ENCODE measurements around the gene WDR70.
"Not testable (repeated sequence)": the region's sequence is repeated elsewhere in the genome, so short reads cannot be mapped to it uniquely, and the experiment has no call there.

The WDR70 gene

DNA sequence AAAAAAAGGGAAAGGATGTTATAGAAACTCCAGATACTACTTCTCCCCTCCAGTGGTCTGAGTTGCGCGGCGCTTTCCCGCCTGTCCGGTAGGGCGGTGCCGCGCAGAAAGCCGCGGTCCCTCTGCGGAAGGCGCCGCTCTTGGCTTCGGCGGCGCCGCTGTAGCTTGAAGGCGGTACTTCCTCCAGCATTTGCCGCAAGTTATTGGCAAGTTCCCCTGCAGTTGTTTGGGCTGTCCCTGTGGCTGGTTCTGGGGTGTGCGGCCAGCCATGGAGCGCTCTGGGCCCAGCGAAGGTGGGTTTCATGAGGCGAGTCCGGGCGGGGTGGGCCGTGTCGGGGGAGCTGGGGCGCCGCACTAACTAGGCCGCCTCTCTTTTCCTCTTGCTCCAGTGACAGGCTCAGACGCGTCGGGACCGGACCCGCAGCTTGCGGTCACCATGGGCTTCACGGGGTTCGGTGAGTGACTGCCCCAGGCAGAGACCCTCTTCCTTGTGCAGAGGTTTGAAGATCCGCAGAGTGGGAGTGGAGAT is at the start of gene WDR70:
TSS of gene WDR70 (plus strand) at position 219 of the 529 bp plus-strand sequence. CDS start at position 269, 50 bp downstream.
- peak; percentile 72 for DNase-seq (ENCODE audit: low read depth, low spot score)

DNA sequence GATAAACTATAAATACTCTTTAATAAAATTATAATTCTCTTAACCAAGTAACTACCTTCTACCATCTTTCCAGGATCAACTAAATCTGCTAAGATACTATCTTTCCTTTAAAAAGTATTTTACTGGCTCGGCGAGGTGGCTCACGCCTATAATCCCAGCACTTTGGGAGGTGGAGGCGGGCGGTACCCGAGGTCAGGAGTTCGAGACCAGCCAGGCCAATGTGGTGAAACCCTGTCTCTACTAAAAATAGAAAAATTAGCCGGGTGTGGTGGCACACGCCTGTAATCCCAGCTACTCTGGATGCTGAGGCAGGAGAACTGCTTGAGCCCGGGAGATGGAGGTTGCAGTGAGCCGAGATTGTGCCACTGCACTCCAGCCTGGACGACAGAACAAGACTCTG is 44.4 kb upstream of the WDR70 start:
- not testable (repeated sequence) for DNase-seq (ENCODE audit: low read depth, low spot score)

DNA sequence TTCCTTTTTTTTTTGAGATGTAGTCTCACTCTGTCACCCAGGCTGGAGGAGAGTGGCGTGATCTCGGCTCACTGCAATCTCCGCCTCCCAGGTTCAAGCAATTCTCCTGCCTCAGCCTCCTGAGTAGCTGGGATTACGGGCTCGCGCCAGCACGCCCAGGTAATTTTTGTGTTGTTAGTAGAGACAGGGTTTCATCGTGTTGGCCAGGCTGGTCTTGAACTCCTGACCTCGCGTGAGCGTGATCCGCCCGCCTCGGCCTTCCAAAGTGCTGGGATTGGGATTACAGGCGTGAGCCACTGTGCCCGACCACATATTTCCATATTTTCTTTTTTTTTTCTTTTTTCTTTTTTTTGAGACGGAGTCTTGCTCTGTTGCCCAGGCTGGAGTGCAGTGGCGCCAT is 36.4 kb upstream of the WDR70 start:
- not testable (repeated sequence) for DNase-seq (ENCODE audit: low read depth, low spot score)

DNA sequence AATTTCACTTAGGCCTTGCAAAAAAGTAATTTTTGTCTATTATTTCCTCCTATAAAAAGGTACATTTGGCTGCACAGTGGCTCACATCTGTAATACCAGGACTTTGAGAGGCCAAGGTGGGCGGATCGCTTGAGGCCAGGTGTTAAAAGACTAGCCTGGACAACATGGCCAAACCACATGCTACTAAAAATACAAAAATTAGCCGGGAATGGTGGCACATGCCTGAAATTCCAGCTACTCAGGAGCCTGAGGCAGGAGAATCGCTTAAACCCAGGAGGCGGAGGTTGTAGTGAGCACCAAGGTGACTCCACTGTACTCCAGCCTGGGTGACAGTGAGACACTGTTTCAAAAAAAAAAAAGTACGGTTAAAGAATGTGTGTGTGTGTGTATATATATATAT is 24.0 kb upstream of the WDR70 start:
- no peak for DNase-seq (ENCODE audit: low read depth, low spot score)

DNA sequence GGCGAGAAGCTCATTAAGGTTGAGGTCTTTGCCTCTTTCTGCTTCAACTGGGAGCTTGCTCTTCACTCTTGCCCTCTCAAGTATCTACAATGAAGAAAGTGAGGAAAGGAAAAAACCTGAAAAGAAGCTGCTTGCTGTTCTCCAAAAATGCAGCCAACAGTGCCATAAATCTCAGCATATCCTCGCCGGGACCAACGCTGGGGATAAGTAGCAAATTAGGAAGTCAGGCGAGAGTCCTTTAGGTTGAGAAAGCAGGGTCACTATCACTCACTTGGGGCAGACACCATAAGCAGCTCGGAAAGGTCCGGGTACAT is 8.6 kb upstream of the WDR70 start:
- no peak for DNase-seq (ENCODE audit: low read depth, low spot score)

DNA sequence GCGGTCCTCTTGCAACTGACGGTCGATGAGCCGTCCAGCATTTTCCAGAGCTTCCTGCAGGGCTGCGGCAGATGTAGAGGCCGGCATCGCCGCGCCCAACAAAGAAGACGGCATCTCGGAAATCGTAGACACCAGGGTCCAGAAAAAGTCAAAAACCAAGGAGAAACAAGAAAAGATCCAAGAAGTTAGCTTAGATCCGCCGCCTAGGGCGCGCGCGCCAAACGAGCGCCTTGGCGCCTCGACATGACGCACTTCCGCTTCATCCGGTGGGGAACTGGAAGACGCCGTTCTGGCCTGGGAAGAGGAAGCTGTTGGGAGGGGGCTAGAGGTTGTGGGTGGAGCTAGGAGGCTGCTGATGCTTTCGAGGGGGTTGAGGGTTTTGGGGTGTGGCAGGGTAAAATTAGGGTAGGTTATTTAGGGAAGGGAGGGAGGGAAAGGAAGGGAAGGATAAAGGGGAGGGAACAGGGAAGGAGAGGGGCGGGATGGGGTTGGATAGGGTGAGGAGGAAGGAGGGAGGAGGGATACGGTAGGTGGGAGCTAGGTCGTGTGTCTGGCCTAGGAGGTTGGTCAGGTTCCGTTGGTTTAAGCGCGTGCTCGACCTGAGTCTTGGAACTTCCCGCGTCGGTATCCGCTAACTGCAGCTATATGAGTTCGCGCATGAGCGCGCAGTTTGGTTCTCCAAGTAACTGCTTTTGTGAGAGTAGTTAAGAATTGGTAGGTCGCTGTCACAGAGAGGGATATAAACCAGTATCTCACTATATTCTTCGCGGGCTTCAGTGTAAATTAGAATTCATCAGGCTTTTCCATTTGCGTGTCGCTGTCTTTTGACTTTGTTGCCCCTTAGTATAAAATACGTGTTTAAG is 8.0 kb upstream of the WDR70 start, which contains the start of gene NUP155:
TSS of gene NUP155 (minus strand) at position 243 of the 863 bp plus-strand sequence. CDS start at position 114, 129 bp downstream.
- DNase-seq (ENCODE audit: low read depth, low spot score), result peak; percentile 90

DNA sequence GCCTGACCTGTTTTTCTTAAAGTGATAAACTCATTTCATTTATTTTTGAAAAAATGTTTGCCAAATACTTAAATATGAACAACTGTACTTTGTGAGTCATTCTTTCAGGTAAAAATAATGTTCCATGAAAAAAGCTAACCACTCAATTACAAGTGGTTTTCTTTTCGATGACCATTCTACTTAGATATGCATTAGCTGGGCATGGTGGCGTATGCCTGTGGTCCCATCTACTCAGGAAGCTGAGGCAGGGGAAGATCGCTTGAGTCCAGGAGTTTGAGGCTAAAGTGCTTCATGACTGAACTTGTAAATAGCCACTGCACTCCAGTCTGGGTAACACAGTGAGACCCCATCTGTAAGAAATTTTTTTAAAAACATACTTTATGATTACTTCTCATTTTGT is 4.0 kb upstream of the WDR70 start:
- DNase-seq (ENCODE audit: low read depth, low spot score), result no peak

DNA sequence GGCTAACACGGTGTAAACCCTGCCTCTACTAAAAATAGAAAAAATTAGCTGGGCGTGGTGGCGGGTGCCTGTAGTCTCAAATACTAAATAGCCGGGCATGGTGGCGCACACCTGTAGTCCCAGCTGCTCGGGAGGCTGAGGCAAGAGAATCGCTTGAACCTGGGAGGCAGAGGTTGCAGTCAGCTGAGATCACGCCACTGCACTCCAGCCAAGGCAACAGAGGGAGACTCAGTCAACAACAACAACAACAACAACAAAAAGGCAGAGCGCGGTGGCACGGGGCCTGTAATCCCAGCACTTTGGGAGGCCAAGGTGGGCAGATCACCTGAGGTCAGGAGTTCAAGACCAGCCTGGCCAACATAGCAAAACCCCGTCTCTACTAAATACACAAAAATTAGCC is 1.1 kb upstream of the WDR70 start:
- not testable (repeated sequence) for DNase-seq (ENCODE audit: low read depth, low spot score)

DNA sequence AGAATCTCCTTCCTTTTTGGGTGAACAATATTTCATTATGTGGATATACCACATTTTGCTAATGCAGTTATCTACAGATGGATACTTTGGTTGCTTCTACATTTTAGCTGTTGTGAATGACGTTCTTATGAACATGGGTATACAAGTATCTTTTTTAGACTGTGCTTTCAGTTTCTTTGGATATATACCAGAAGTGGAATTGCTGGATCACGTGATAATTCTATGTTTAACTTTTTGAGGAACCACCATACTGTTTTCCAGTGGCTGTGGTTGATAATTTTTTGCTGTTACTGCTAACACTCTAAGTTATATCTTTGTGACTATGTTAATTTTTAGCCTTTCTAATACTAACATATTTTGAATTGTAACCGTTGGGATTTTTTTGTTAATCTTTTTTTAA is 12.5 kb downstream of the WDR70 start:
- no peak for DNase-seq (ENCODE audit: low read depth, low spot score)

DNA sequence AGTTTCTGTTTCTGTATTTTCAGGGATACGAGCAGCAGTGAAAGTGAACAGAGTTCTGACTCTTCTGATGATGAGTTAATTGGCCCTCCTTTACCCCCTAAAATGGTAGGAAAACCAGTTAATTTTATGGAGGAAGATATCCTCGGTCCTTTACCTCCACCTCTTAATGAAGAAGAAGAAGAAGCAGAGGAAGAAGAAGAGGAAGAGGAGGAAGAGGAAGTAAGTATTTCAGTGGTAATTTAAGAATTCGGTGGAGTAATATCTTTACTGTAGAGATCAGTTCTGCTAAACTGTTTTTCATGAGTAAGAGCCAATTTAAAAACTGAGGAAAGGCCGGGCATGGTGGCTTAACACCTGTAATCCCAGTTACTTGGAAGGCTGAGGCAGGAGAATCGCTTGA is 17.2 kb downstream of the WDR70 start:
- DNase-seq (ENCODE audit: low read depth, low spot score), result no peak

DNA sequence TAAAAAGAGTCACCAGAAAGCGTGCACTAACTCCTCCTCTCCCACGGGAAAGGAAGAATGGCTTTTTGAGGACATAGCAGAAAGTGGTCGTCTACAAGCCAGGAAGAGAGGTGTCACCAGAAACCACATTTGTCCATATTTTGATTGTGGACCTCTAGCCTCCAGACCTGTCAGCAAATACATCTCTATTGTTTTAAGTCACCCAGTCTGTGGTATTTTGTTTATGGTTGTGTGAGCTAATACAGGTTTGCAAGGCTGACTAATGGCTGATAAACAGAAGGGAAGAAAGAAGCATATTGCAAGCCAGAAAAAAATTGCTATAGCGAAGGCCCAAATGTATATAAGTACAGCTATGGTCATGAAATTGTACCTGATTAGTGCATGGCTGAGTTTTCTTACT is 21.4 kb downstream of the WDR70 start:
- DNase-seq (ENCODE audit: low read depth, low spot score), result no peak

DNA sequence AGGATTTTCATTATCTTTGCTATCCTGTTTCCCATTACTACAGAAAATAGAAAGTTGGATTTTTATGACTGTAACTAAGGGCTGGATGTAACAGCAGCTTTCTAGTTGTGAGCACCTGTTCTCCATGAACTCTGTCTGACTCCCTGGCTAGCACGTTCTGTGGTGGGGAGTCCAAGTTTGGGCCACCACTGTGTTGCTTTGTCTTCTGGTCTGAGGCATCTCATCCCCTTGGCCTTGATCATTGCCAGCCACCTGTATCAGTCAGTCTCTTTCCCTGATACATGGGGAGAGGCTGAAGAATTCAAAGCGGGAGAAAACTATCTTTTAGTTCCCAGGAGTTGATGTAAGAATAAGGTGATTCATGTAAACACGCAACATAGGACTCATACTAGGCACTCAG is 33.4 kb downstream of the WDR70 start:
- DNase-seq (ENCODE audit: low read depth, low spot score), result no peak

DNA sequence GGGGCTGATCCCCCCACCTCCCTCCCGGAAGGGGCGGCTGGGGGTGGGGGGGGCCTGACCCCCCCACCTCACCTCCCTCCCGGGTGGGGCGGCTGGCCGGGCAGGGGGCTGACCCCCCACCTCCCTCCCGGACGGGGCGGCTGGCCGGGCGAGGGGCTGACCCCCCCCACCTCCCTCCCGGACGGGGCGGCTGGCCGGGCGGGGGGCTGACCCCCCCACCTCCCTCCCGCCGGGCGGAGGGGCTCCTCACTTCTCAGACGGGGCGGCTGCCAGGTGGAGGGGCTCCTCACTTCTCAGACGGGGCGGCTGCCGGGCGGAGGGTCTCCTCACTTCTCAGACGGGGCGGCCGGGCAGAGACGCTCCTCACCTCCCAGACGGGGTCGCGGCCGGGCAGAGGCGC is 36.3 kb downstream of the WDR70 start:
- DNase-seq (ENCODE audit: low read depth, low spot score), result not testable (repeated sequence)

DNA sequence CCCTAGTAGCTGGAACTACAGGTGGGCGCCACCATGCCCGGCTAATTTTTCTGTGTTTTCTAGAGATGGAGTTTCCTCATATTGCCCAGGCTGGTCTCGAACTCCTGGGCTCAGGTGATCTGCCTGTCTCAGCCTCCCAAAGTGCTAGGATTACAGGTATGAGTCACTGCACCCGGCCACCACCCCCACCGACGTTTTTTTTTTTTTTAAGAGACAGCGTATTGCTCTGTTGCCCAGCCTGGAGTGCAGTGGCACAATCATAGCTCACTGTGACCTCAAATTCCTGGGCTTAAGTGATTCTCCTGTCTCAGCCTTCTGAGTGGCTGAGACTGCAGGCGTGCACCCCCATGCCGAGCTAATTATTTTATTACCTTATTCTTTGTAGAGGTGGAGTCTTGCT is 38.2 kb downstream of the WDR70 start:
- DNase-seq (ENCODE audit: low read depth, low spot score), result no peak

DNA sequence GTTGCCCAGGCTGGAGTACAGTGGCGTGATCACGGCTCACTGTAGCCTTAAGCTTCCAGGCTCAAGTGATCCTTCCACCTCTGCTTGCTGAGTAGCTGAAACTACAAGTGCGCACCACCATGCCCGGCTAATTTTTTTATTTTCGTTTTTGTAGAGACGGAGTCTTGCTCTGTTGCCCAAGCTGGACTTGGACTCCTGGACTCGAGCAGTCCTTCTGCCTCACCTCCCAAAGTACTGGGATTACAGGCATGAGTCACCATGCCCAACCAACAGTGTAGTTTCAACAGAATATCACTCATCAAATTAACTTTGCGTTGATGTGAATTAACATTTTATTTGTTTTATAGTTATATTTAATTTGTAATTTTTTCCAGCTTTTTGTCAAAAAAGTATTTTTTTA is 45.3 kb downstream of the WDR70 start:
- no peak for DNase-seq (ENCODE audit: low read depth, low spot score)

DNA sequence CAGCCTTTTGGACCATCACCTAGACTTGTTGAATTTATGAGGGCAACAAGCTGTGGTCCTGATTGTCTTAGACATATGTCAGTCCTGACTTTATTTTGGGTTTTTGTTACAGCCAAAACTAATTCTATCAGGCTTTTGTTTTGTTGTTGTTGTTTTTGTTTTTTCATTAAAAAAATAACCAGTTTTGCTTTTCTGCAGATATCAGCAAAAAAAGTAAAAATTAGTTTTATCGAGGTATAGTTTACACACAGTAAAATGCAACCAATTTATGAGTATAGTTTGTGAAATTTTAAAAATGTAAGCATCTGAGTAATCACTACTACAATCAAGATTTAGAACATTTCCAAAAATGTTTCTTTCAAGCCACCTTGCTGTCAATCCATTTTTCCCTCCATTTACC is 48.9 kb downstream of the WDR70 start:
- DNase-seq (ENCODE audit: low read depth, low spot score), result no peak

DNA sequence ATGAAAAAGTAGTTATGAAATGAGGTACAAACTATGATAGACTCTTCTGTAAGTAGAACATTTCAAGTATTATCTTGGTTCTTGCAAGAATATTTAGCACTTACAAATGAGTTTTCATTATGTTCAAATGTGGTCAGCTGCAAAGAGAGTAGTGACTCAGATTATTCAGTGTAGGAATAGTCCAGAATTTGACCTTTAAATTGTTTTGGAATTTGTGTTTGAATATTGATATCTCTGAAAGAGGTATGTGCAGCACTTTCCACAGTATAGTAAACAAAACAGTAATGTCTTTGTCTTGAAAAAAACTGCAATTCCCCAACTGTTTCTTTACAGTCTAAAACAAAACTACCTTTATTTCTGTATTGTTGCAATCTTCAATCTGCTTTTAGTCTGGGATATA is 56.1 kb downstream of the WDR70 start:
- no peak for DNase-seq (ENCODE audit: low read depth, low spot score)

DNA sequence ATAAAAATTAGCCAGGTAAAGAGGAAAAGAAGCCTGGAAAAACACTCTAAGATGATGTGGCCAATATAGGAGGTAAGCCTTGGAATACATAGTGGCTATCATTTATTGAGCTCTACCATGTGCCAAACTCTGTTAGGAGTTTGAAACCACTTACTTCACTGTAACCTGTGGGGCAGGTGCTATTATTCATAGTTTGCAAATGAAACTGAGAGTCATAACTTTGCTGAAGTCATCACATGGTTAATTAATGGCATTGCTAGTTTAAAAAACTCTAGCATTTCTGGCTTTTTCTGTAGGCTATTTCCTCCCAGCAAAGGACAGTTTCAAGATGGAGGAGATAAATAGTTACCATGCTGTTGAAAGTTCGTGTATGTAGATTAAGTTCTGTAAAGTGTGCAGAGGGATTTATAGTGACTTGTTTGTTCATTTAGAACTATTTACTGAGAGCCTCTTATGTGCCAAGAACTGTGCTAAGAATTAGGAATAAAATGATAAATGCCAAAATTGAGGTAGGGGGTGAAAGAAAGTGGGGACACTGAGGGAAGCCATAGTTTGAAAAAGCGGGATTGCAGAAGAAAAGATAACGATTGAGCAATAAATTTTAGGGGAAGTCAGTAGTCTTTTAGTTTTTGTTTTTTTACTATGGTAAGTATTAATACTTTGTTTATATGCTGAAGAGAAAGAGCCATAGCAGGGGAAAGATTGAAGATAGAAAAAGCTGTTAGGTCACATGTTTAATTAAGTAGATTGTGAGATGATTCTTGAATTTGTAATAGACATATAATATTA is 57.2 kb downstream of the WDR70 start:
- DNase-seq (ENCODE audit: low read depth, low spot score), result no peak

DNA sequence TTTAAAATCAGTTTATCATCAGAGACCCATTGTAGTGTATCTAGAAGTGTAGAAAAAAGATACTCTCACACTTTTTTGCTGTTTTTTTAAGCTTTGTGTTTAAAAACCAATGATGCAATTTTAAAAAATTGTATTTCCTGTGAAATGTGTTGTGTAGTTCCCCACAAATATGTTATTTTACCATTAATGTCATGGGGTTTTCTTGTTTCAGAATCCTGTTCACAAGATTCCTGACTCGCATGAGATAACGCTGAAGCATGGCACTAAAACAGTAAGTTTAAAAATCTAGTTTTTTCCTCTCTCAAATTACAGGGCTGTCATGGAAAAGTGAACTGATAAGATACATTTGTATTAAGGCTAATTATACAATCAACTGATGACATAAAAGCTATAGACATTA is 58.6 kb downstream of the WDR70 start:
- DNase-seq (ENCODE audit: low read depth, low spot score), result no peak

DNA sequence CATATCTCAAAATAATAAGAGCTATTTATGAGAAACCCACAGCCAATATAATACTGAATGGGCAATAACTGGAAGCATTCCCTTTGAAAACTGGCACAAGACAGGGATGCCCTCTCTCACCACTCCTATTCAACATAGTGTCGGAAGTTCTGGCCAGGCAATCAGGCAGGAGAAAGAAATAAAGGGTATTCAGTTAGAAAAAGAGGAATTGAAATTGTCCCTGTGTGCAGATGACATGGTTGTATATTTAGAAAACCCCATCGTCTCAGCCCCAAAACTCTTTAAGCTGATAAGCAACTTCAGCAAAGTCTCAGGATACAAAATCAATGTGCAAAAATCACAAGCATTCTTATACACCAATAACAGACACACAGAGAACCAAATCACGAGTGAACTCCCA is 66.7 kb downstream of the WDR70 start:
- DNase-seq (ENCODE audit: low read depth, low spot score), result not testable (repeated sequence)

DNA sequence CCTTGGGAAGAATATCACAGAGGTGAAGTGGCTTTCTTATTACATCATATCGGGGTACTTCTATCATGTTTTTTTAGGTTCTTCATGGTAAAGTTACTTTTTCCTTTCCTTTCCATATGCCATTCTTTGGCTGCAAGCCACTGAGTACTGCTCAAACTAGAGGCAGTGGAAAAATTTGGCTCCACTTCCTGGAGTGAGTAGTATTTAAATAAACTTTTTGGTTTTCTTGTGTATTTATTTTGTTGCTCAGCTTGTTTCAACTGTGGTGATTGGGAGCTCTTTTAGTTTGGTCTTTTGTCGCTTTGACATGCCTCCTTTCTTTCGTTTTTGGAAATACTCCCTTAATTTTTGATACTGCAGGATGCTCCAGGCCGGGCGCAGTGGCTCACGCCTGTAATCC is 69.8 kb downstream of the WDR70 start:
- DNase-seq (ENCODE audit: low read depth, low spot score), result no peak

DNA sequence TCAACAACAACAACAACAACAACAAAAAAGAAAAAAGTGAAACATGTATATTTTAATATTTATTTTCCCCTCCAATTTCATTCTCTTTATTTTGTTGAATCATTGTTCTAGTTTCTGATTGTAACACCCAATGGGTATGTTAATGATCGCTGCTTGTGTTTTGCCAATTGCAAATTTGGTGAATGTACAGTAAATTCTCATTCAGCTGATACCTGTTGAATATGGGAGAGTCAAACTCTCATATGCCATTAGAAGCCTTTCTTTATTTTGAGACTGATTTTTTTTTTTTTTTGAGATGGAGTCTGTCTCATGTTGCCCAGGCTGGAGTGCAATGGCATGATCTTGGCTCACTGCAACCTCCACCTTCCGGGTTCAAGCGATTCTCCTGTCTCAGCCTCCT is 72.9 kb downstream of the WDR70 start:
- DNase-seq (ENCODE audit: low read depth, low spot score), result not testable (repeated sequence)

DNA sequence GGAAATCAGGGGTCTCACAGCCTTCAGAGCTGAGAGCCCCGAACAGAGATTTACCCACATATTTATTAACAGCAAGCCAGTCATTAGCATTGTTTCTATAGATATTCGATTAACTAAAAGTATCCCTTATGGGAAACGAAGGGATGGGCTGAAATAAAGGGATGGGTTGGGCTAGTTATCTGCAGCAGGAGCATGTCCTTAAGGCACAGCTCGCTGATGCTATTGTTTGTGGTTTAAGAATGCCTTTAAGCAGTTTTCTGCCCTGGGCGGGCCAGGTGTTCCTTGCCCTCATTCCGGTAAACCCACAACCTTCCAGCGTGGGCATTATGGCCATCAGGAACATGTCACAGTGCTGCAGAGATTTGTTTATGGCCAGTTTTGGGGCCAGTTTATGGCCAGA is 74.1 kb downstream of the WDR70 start:
- not testable (repeated sequence) for DNase-seq (ENCODE audit: low read depth, low spot score)

All from brain pericyte (primary cell).